ENCODE data around the gene RIMBP3C.

- TF ChIP-seq POLR2A (IDR thresholded peaks at IDR 0.05) (no peak), CTCF (IDR thresholded peaks at IDR 0.05) (no peak), POLR2AphosphoS5 (IDR thresholded peaks at IDR 0.05) (no peak)
These were observed 38.1 kb upstream of the RIMBP3C start for GRCh38 chr22:21589396-21589795.

All from prostate gland (tissue), 2 donors.